Nephron (organoid): ENCODE measurements around the gene TSC22D3.
A peak's percentile ranks its signal among the peaks of the same experiment; 100 is the strongest.

Source experiments
- H3K27ac Mint-ChIP-seq, 3 experiments: 2 replicates each; pipeline ENCODE4 v1.8.0; 2020; ENCODE audit warnings: mixed read lengths in 3 of 3, mild to moderate bottlenecking in 2 of 3, moderate library complexity in 1 of 3
- H3K27me3 Mint-ChIP-seq: 2 replicates; pipeline ENCODE4 v1.8.0; 2021; ENCODE audit warnings: low read depth, mild to moderate bottlenecking, moderate library complexity, mixed read lengths
- H3K36me3 Mint-ChIP-seq: 2 replicates; pipeline ENCODE4 v1.8.0; 2020; ENCODE audit warnings: low read depth, mixed read lengths
- H3K4me1 Mint-ChIP-seq: 2 replicates; pipeline ENCODE4 v1.8.0; 2020; ENCODE audit warnings: mixed read lengths
- H3K4me3 Mint-ChIP-seq, 3 experiments: 2 replicates each; pipeline ENCODE4 v1.8.0; 2020; ENCODE audit warnings: mild to moderate bottlenecking in 3 of 3, mixed read lengths in 3 of 3, moderate library complexity in 2 of 3
- H3K9me3 Mint-ChIP-seq: 2 replicates; pipeline ENCODE4 v1.8.0; 2020; ENCODE audit warnings: mixed read lengths
- TF ChIP-seq, protein P1 (sequence below), 3 experiments: fragments of 200-600 bp; sonication (generic); IDR thresholded peaks; one replicate each; pipeline ENCODE4 v1.5.0; 2021; ENCODE audit warnings: antibody characterized with exemption in 3 of 3; ENCODE audit not compliant: unreplicated experiment in 3 of 3

Gene TSC22D3

DNA sequence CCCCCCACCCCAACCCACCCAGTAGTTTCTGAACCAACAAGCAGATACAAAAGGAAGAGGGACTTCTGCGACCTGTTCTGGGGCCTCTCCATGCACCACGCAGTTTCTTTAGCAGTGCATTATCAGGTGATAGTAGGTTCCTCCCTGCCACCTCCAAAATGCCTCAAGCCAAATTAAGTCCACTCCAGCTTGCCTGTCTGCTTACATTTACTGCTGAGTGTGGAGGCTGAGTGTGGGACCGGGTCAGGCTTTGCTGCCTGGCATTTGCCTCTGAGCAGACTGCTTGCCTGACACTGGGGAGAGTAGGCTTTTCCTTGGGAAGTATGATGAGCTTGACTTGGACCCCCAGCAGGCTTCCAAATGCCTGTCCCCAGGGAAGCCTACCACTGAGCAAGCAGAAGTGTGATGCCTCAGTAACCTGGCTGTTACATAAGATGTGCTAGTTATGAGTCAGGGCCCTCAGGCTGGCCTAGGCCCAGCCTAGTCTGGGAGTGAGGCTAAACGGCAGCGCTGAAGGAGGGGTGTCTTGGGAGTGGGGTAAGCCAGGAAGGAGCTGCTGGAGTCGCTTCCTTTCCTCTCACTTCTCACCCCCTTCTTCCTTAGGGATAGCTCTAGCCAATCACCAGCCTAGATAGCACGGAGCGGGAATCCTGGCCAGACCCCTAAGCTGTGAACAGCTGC, 9.0 kb downstream of the TSC22D3 start:
- no peaks in the 10 kb centered on the region for H3K9me3 Mint-ChIP-seq
- peak overlapping the region in 2 of 3 experiments; percentile 49 to 59 for H3K27ac Mint-ChIP-seq
- TF ChIP-seq, protein P1, sequence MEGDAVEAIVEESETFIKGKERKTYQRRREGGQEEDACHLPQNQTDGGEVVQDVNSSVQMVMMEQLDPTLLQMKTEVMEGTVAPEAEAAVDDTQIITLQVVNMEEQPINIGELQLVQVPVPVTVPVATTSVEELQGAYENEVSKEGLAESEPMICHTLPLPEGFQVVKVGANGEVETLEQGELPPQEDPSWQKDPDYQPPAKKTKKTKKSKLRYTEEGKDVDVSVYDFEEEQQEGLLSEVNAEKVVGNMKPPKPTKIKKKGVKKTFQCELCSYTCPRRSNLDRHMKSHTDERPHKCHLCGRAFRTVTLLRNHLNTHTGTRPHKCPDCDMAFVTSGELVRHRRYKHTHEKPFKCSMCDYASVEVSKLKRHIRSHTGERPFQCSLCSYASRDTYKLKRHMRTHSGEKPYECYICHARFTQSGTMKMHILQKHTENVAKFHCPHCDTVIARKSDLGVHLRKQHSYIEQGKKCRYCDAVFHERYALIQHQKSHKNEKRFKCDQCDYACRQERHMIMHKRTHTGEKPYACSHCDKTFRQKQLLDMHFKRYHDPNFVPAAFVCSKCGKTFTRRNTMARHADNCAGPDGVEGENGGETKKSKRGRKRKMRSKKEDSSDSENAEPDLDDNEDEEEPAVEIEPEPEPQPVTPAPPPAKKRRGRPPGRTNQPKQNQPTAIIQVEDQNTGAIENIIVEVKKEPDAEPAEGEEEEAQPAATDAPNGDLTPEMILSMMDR (IDR thresholded peaks at IDR 0.05; ENCODE audit: unreplicated experiment in 3 of 3): no peak
- no peaks in the 10 kb centered on the region for H3K36me3 Mint-ChIP-seq
- peaks cover 12% of the 10 kb centered on the region for H3K4me1 Mint-ChIP-seq
- H3K27me3 Mint-ChIP-seq: no peaks in the 10 kb centered on the region
- H3K4me3 Mint-ChIP-seq: no peak overlapping the region

DNA sequence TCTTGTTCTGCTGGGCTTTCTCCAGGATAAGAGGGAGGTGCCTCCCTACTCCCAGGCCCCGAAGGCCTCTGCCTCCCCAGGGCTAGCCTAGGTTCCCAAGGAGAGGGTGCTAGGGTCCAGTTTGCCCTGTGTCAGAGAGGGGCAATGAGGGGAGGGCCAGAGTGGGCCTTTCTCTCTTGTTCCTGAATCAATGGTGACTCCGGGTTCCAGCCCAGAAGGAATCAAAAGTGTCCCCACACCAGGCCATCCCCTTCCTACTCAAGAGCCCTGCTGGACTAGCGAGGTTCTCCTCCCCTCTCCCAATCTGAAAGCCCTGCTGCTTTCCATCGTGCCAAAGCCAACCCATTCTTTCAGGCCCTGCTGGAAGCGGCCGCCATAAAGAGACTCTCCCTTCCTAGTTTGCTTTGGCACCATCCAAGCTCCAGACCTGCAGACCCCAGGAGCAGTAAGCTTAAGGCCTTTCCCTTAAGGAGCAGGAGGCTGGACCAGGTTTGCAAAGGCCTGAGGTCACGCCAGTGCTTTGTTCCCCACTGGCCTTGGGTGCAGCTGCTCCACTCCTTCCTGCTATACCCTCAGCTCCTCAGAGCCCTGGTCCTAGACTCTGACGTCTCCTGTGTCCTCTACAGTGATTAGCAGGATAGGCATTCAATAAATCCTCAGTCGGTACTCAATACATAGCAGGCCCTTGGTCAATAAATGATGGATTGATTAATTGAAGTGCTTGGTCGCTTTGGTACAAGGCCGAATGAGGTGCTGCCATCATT, 10.6 kb downstream of the TSC22D3 start:
- no peak overlapping the region for H3K4me3 Mint-ChIP-seq
- TF ChIP-seq, protein P1 (IDR thresholded peaks at IDR 0.05; ENCODE audit: unreplicated experiment in 3 of 3): no peak

DNA sequence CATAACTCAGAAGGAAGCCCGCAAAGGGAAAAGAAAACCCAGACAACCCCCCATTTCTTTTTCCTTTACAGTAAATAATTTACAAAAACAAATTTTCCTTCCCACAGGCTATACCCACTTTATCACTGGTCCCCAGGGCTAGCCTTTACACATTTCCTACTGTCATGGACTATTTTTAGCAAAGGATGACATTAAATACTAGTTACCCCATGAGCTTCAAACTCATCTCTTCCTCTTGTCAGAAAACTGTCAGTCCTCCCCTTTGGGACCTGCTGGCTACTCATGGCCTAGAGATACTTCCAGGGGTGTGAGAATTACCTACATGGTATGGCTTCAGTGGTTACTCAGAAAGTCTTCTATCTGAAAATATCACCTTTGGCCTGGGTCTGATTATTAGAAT, 11.9 kb downstream of the TSC22D3 start:
- H3K9me3 Mint-ChIP-seq: no peaks in the 10 kb centered on the region
- H3K4me3 Mint-ChIP-seq: no peak overlapping the region
- TF ChIP-seq, protein P1 (IDR thresholded peaks at IDR 0.05; ENCODE audit: unreplicated experiment in 3 of 3): no peak
- peaks cover 12% of the 10 kb centered on the region for H3K4me1 Mint-ChIP-seq
- no peaks in the 10 kb centered on the region for H3K36me3 Mint-ChIP-seq
- peaks cover 2% of the 10 kb centered on the region for H3K27me3 Mint-ChIP-seq
- H3K27ac Mint-ChIP-seq: peak overlapping the region in 2 of 3 experiments; percentile 68 to 91

More for the DNA sequence above, 10.6 kb downstream of the TSC22D3 start:
- no peaks in the 10 kb centered on the region for H3K36me3 Mint-ChIP-seq
- peaks cover 12% of the 10 kb centered on the region for H3K4me1 Mint-ChIP-seq
- no peaks in the 10 kb centered on the region for H3K9me3 Mint-ChIP-seq
- no peaks in the 10 kb centered on the region for H3K27me3 Mint-ChIP-seq
- no peak overlapping the region for H3K27ac Mint-ChIP-seq

DNA sequence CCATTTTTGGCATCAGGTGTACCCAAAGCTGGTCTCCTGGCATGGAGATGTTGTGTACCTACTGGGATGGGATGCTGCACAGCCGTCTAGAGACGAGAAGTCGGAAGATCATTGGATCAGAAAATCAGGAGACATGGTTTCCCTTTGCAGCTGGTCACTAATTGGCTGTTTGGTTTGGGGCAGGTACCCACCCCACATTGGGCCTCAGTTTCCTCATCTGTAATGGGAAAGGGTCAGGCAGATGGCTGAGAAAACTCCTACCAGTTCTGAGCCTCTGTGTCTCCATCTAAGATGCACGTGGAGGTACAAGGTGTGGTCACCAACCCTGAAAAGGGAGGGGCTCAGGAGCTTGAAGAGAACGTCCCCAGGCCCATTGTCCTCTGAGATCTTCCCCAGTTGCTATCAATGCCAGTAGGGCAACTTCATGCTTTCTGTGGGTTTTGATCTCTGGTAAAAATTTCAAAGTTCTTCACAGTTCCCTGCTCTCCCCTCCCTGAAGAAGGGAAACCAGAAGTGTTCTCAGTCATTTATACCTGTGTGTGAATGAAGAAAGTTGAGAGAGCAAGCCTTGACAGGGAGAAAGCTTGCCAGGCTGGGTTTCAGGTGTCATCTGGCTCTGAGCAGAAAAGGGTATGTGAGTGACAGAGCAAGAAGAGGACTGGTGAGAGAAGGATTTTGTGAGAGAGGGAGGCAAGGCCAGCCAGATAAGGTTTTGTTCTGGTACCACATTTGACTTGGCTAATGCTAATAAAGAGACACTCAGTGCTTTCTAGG, 15.1 kb downstream of the TSC22D3 start:
- Mint-ChIP-seq H3K9me3 (no peaks in the 10 kb centered on the region), H3K36me3 (no peaks in the 10 kb centered on the region), H3K27ac (no peak overlapping the region), H3K27me3 (peaks cover 10% of the 10 kb centered on the region), H3K4me1 (peaks cover 18% of the 10 kb centered on the region), H3K4me3 (no peak overlapping the region)
- TF ChIP-seq, protein P1 (IDR thresholded peaks at IDR 0.05; ENCODE audit: unreplicated experiment in 3 of 3): no peak

DNA sequence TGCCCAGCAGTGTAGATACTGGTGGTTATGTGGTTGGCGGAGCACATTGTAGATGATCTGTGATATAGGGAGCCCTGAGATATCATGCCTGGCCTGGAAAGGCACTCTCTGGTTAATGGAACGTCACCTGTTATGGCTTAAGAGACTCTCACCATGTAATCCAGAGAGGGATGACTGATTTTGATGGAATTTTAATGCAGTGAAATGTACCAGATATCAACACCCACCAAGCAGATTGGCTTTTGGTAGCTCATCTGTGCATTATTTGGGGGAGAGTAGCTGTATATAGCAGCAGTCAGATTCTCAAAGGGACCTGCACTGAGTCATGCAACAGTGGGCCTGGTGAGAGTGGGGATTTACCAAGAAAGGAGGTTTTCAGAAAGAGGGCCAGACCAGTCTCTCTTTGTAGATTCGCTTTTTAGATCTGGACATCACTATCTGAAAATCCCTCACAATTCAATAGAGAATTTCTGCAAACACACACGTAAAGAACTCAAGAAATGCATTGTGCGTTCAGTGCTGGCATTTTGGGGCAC, 17.3 kb downstream of the TSC22D3 start:
- TF ChIP-seq, protein P1 (IDR thresholded peaks at IDR 0.05; ENCODE audit: unreplicated experiment in 3 of 3): no peak
- Mint-ChIP-seq H3K4me3 (no peak overlapping the region), H3K27ac (peak overlapping the region in 1 of 3 experiments; percentile 48), H3K27me3 (peaks cover 10% of the 10 kb centered on the region), H3K9me3 (no peaks in the 10 kb centered on the region), H3K36me3 (no peaks in the 10 kb centered on the region), H3K4me1 (peaks cover 11% of the 10 kb centered on the region)
